Fibroblast of skin of scalp (primary cell): ENCODE results near the gene PPP1R26.

Experiments
- DNase-seq: peaks from one replicate; pipeline ENCODE4 v3.0.0-alpha.2; 2013

The PPP1R26 gene

GRCh38 chr9:135489188-135489906 is 9.8 kb downstream of the PPP1R26 start:
- DNase-seq: no peak

GRCh38 chr9:135490166-135490870 is 10.7 kb downstream of the PPP1R26 start:
- DNase-seq: no peak

GRCh38 chr9:135490980-135491464 is 11.4 kb downstream of the PPP1R26 start:
- no peak for DNase-seq

- DNase-seq: no peak
Measured at GRCh38 chr9:135491764-135492163, 12.2 kb downstream of the PPP1R26 start.

GRCh38 chr9:135492886-135493669 is 13.5 kb downstream of the PPP1R26 start:
- no peak for DNase-seq

- no peak for DNase-seq
Measured at GRCh38 chr9:135494791-135495559, 15.4 kb downstream of the PPP1R26 start.

GRCh38 chr9:135498381-135499126 is 19.0 kb downstream of the PPP1R26 start:
- no peak for DNase-seq

GRCh38 chr9:135499326-135500070 is 19.9 kb downstream of the PPP1R26 start:
- DNase-seq: peak; percentile 87

GRCh38 chr9:135500071-135500524 is 20.5 kb downstream of the PPP1R26 start:
- DNase-seq: no peak

- peak; percentile 87 for DNase-seq
Measured at GRCh38 chr9:135500525-135501260, 21.1 kb downstream of the PPP1R26 start, which contains the start of gene MRPS2. TSS of gene MRPS2 (plus strand) at chr9:135500682. CDS start at chr9:135500711, 29 bp downstream.

GRCh38 chr9:135501261-135502167 is 21.9 kb downstream of the PPP1R26 start:
- no peak for DNase-seq

- DNase-seq: no peak
Measured at GRCh38 chr9:135502168-135502872, 22.7 kb downstream of the PPP1R26 start.

- DNase-seq: no peak
Measured at GRCh38 chr9:135502873-135503321, 23.3 kb downstream of the PPP1R26 start.

- DNase-seq: no peak
Measured at GRCh38 chr9:135503371-135504261, 24.0 kb downstream of the PPP1R26 start.

GRCh38 chr9:135504262-135505243 is 25.0 kb downstream of the PPP1R26 start:
- peak; percentile 49 for DNase-seq
